ENCODE measurements around the gene TRIM62.

DNA sequence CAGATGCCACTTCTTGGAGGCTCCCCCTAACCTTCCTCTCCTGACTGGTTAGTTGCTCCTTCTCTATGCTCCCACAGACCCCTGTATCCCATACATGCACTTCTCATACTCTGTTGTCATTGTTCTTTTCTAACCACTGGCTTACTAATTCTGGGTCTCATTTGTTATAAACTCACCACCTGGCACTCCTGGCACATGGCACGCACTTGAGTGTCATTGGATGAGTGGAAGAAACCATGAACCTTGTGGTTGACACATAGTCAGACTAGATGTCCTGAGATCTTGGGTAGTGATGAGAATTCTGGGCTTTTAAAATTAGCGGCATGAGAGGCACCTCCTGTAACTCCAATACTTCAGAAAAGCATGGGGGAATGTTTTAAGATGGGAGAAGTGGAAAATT is 49.3 kb downstream of the TRIM62 start:
- no peak for TF ChIP-seq EZH2 (IDR thresholded peaks at IDR 0.05; ENCODE audit: borderline replicate concordance)
- TF ChIP-seq, protein P1, sequence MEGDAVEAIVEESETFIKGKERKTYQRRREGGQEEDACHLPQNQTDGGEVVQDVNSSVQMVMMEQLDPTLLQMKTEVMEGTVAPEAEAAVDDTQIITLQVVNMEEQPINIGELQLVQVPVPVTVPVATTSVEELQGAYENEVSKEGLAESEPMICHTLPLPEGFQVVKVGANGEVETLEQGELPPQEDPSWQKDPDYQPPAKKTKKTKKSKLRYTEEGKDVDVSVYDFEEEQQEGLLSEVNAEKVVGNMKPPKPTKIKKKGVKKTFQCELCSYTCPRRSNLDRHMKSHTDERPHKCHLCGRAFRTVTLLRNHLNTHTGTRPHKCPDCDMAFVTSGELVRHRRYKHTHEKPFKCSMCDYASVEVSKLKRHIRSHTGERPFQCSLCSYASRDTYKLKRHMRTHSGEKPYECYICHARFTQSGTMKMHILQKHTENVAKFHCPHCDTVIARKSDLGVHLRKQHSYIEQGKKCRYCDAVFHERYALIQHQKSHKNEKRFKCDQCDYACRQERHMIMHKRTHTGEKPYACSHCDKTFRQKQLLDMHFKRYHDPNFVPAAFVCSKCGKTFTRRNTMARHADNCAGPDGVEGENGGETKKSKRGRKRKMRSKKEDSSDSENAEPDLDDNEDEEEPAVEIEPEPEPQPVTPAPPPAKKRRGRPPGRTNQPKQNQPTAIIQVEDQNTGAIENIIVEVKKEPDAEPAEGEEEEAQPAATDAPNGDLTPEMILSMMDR (IDR thresholded peaks at IDR 0.05; ENCODE audit: poor library complexity), result no peak

All from hepatocyte (in vitro differentiated cells).